CD4-positive, alpha-beta T cell treated with Interleukin-4 for 1 hour (primary cell): ENCODE results near the gene UFSP1.
"Not testable (repeated sequence)": the region's sequence is repeated elsewhere in the genome, so short reads cannot be mapped to it uniquely, and the experiment has no call there.

ENCODE experiments used
- DNase-seq, 2 donors: peaks; one replicate each; pipeline ENCODE4 v3.0.0-alpha.2; 2020 to 2022

Gene UFSP1

DNA sequence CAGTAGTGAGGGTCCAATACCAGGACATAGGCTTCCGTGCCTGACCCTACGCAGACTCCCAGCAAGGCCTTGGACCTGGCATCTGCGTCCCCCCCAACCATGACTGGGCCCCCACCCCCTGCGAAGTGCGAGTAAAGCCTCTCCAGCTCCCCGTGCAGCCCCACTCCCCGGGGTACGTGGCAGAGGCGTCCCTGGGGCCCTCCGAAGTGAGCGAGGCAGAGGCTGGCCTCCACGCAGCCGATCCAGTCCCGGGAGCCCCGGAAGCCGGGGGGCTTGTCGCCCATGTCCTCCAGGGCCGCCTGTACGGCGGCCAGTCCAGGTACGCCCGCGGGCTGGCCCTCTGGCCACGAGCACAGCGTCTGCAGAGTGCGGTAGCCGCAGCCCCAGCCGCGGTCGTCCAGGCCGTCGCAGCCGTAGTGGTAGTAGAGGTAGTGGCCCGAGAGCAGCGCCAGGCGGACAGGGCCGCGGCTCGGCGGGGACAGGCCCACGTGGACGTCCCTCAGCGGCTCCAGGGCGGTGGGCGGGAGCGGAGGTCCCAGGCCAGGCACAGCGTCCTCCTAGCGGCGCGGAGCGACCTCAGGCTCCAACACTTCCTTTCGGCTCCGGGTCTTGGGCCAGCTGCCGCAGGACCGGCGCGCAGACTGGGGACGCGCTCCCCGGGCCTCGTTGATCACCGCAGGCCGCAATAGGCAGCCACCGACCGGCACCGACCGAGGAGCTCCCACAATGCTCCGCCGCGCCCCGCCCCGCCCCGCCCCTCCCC lies at the start of gene UFSP1:
TSS of gene UFSP1 (minus strand) at position 728 of the 763 bp plus-strand sequence. CDS start at position 284, 444 bp downstream.
- no peak for DNase-seq

DNA sequence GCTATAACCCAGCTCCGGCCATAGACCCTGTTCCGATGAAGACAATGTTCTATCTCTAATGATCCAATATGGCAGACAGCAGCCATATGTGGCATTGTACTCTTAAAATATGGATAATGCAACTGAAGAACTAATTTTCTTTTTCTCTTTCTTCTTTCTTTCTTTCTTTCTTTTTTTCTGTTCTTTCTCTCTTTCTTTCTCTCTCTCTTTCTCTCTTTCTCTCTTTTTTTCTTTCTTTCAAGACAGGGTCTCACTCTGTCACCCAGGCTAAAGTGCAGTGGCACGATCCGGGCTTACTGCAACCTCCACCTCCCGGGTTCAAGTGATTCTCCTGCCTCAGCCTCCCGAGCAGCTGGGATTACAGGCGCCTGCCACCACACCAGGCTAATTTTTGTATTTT lies 46.7 kb upstream of the UFSP1 start:
- not testable (repeated sequence) for DNase-seq

- not testable (repeated sequence) for DNase-seq
These were observed 45.9 kb upstream of the UFSP1 start for GRCh38 chr7:100935381-100935780.

GRCh38 chr7:100933734-100934133 lies 44.2 kb upstream of the UFSP1 start:
- DNase-seq, result no peak

DNA sequence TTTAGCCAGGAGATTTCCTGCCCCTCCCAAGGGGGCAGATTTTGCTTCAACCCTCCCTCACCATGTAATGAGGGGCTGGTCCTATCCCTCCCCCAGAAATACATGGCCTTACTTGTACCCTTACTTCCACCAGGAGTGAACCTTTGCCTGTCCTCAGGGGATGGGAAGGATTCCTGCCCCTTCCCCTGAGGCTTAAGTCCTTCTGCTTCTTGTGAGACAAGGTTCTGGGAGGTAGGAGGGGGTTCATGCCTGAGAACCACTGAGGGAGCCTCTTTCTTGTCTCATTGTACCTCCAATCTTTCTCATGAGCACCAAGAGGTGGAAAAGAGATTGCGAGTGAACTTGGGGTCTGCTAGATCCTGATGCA lies 40.3 kb upstream of the UFSP1 start:
- DNase-seq, result no peak

- DNase-seq, result not testable (repeated sequence)
These were observed 34.1 kb upstream of the UFSP1 start for GRCh38 chr7:100923616-100924015.

DNA sequence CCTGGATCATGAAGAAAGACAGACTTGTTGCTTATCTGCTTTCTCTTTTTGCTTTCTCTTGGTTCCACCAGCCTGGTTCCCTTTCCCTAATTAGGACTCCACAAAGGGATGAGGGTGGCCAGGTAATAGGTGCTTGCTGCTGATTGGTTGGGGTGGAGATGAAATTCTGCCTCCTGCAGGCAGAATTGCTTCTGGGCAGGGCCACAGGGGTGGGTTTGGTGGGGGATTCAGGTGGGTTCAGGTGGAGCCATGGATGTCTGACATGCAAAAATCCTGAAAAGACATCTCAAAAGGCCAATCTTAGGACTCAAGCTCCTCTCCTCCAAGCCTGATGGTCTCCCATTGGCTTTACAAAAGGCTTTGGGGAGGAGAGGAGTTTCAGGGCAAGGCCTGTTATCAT lies 31.5 kb upstream of the UFSP1 start:
- DNase-seq, result no peak

DNA sequence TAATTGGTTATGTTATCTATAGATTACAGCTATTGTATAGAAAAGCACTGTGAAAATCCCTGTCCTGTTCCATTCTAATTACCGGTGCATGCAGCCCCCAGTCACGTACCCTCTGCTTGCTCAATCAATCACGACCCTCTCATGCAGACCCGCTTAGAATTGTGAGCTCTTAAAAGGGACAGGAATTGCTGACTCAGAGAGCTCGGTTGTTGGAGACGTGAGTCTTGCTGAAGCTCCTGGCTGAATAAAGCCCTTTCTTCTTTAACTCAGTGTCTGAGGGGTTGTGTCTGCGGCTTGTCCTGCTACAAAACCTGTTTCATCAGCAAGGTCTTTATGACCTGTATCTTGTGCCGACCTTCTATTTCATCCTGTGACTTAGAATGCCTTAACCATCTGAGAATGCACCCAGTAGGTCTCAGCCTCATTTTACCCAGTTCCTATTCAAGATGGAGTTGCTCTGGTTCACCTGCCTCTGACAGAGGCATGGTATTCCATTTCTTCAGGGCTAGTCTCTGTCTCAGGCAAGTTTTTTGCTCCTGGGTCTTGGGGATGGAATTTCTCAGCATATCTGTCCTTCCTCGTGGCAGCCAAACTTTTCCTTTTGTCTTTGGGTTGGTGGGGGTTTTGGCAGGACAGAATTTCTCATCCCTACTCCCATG lies 30.4 kb upstream of the UFSP1 start:
- DNase-seq, result not testable (repeated sequence)

GRCh38 chr7:100919335-100919734 lies 29.8 kb upstream of the UFSP1 start:
- not testable (repeated sequence) for DNase-seq

DNA sequence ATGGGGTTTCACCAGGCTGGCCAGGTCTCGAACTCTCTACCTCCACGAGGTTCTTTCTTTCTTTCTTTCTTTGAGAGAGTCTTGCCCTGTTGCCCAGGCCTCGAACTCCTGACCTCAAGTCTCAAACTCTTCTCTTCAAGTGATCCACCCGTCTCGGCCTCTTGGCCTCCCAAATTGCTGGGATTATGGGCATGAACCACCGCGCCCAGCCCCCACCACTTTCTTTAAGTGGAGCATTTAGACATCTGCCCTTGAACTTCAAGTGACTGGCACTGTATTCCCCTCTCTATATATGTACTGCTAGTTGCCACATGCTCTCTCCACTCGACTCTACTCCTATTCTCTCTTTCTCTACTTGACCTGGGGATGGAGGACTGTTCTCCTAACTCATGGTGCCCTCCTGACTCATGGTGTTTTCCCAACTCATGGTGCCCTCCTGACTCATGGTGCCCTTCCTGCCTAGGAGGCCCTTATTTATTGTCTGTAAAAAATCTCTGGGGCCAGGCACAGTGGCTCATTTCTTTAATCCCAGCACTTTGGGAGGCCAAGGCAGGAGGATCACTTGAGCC lies 25.4 kb upstream of the UFSP1 start:
- peak in 1 of 2 donors; percentile 54 for DNase-seq

GRCh38 chr7:100914208-100914878 lies 24.8 kb upstream of the UFSP1 start:
- no peak for DNase-seq

- DNase-seq, result no peak
These were observed 22.0 kb upstream of the UFSP1 start for GRCh38 chr7:100911484-100911883.

- DNase-seq, result peak in 1 of 2 donors; percentile 54
These were observed 20.9 kb upstream of the UFSP1 start for GRCh38 chr7:100910443-100910842.

DNA sequence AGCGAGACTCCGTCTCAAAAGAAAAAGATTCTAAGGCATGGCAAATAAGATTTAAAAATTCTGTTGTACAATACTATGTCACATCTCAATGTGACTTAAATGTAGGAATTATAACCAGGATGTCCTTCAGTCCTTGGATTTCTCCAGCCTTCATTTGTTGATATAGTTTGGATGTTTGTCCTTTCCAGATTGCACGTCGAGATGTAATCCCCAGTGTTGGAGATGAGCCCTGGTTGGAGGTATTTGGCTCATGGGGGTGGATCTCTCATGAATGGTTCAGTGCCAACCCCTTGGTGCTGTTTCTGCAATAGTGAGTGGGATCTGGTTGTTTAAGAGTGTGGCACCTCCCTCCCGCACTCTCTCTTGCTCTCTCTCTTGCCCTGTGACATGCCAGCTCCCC lies 19.0 kb upstream of the UFSP1 start:
- no peak for DNase-seq

- no peak for DNase-seq
These were observed 13.1 kb upstream of the UFSP1 start for GRCh38 chr7:100902638-100903037.

- DNase-seq, result no peak
These were observed 12.4 kb upstream of the UFSP1 start for GRCh38 chr7:100901921-100902332.

GRCh38 chr7:100900978-100901377 lies 11.5 kb upstream of the UFSP1 start:
- no peak for DNase-seq

DNA sequence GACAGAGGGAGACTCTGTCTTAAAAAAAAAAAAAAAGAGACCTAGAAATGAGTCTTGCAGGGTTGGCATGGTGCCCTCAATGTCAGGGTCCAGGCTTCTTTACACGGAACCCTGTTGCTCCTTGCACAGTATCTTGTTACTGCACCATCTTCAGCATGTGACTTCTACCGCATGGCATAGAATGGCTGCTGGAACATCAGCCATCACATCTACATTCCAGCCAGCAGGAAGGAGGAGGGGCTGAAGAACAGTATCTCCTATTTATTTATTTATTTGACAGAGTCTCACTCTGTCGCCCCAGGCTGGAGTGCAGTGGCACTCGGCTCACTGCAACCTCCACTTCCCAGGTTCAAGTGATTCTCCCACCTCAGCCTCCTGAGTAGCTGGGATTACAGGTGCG lies 9.9 kb upstream of the UFSP1 start:
- DNase-seq, result no peak

- no peak for DNase-seq
These were observed 8.4 kb upstream of the UFSP1 start for GRCh38 chr7:100897772-100898454.

DNA sequence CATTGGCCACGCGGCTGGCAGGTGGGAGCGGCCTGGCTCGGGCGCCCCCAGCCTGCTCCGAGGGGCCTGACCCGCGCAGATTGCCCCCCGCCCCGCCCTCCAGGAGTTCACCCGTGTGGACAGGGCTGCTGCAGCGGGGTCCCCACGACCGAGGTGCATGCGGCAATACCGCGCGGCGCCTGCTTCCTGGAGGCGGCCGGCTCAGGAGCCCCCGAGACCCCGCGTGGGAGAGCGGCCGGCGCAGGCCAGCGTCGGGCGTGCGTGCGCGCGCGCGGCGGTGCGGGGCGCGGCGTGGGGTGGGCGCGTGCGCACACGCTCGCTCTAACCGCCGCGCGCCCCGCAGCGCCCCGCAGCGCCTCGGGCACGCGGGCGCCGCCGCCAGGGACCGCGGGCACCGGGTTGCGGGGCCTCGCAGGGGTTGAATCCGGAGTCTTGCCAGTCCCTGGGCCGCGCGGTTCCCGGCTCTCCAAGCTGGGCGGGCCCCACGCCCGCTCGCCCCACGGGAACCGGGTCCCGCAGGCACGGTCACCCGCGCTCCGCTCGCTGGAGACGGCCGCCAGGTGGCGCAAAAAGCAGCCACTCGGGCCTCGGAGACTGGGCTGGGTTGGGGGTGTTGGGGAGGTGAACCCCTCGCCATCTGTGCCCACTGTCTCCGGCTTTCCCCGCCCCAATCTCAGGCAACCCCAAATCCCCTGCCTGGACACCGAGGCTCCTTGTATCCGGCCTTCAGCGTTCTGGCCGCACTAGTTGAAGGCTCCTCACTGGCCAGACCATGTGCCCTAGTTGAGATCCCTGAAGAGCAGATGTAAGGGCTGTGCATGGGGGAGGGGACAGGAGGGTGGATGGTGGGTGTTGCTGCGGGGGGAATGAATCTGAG lies 7.5 kb upstream of the UFSP1 start:
- peak; percentile 54 to 66 for DNase-seq

- peak; percentile 48 to 53 for DNase-seq
These were observed 6.6 kb upstream of the UFSP1 start for GRCh38 chr7:100895956-100896731.
